Activated naive CD8-positive, alpha-beta T cell treated with anti-CD3 and anti-CD28 coated beads, Interleukin-2, amount 10 ng/mL, durations not matched to agents 7 days and 5 days (primary cell): ENCODE results near the gene RELB. TPM values are rescaled to one million over a fixed set of nuclear protein-coding genes. Genes with fewer than 3 reads are reported as not detected.

ENCODE experiments used
- ATAC-seq: fragments of 150-1000 bp; cut with Tn5 transposase; one replicate; pipeline ENCODE4 v1.10.0; 2021; ENCODE audit warnings: low read depth, moderate library complexity
- POLR2A ChIA-PET: fragments of 350-600 bp; sonication (Branson Sonifier 250); formaldehyde crosslinking; loops from one replicate; lab custom pipeline; 2021; ENCODE audit warnings: antibody characterized with exemption; lab: Charles Lee
- DNase-seq: peaks from one replicate; pipeline ENCODE4 v3.0.0; 2021
- H3K27ac Mint-ChIP-seq: one replicate; pipeline ENCODE4 v1.8.0; 2022; ENCODE audit warnings: mild to moderate bottlenecking, mixed read lengths
- H3K27me3 Mint-ChIP-seq: one replicate; pipeline ENCODE4 v1.8.0; 2022; ENCODE audit warnings: mild to moderate bottlenecking, moderate library complexity, mixed read lengths
- H3K36me3 Mint-ChIP-seq: one replicate; pipeline ENCODE4 v1.8.0; 2021; ENCODE audit warnings: mild to moderate bottlenecking, mixed read lengths
- H3K4me1 Mint-ChIP-seq: one replicate; pipeline ENCODE4 v1.8.0; 2021; ENCODE audit warnings: mixed read lengths
- H3K4me3 Mint-ChIP-seq: one replicate; pipeline ENCODE4 v1.8.0; 2022; ENCODE audit warnings: mild to moderate bottlenecking, moderate library complexity, mixed read lengths
- H3K9me3 Mint-ChIP-seq: one replicate; pipeline ENCODE4 v1.8.0; 2021; ENCODE audit warnings: mixed read lengths
- total RNA-seq, 2 experiments: library from RNA; stranded (reverse); gene quantifications; one replicate each; pipeline ENCODE4 v1.2.3, GENCODE V29; 2021

RELB gene
- total RNA-seq, 2 experiments from 2014 or later: 20.8 to 24.2 TPM

GRCh38 chr19:45016388-45017314, 15.4 kb downstream of the RELB start:
- peaks cover 5% of the 10 kb centered on the region for H3K4me1 Mint-ChIP-seq
- no peak overlapping the region for H3K4me3 Mint-ChIP-seq
- ATAC-seq (peak; percentile 76), DNase-seq (peak; percentile 74)
- no peaks in the 10 kb centered on the region for H3K27me3 Mint-ChIP-seq
- no peaks in the 10 kb centered on the region for H3K36me3 Mint-ChIP-seq
- peak overlapping the region; percentile 27 for H3K27ac Mint-ChIP-seq
- POLR2A ChIA-PET: no interaction called here
- H3K9me3 Mint-ChIP-seq: no peaks in the 10 kb centered on the region

- ATAC-seq (no peak), DNase-seq (no peak)
- Mint-ChIP-seq H3K4me3 (no peak overlapping the region), H3K9me3 (no peaks in the 10 kb centered on the region), H3K27me3 (no peaks in the 10 kb centered on the region), H3K4me1 (peaks cover 5% of the 10 kb centered on the region), H3K36me3 (no peaks in the 10 kb centered on the region), H3K27ac (no peak overlapping the region)
- POLR2A ChIA-PET: no interaction called here
These were observed 17.9 kb downstream of the RELB start for GRCh38 chr19:45019187-45019586.

GRCh38 chr19:45020071-45020470, 18.8 kb downstream of the RELB start:
- no peaks in the 10 kb centered on the region for H3K27me3 Mint-ChIP-seq
- ATAC-seq: no peak
- DNase-seq: no peak
- H3K36me3 Mint-ChIP-seq: no peaks in the 10 kb centered on the region
- POLR2A ChIA-PET: no interaction called here
- H3K4me1 Mint-ChIP-seq: peaks cover 5% of the 10 kb centered on the region
- no peaks in the 10 kb centered on the region for H3K9me3 Mint-ChIP-seq
- H3K4me3 Mint-ChIP-seq: no peak overlapping the region
- no peak overlapping the region for H3K27ac Mint-ChIP-seq

GRCh38 chr19:45021971-45022370, 20.7 kb downstream of the RELB start:
- ATAC-seq (no peak), DNase-seq (no peak)
- Mint-ChIP-seq H3K4me1 (peaks cover 2% of the 10 kb centered on the region), H3K36me3 (no peaks in the 10 kb centered on the region), H3K27me3 (no peaks in the 10 kb centered on the region), H3K27ac (no peak overlapping the region), H3K9me3 (no peaks in the 10 kb centered on the region), H3K4me3 (no peak overlapping the region)
- POLR2A ChIA-PET: no interaction called here

GRCh38 chr19:45023048-45023447, 21.8 kb downstream of the RELB start:
- Mint-ChIP-seq H3K36me3 (no peaks in the 10 kb centered on the region), H3K27ac (no peak overlapping the region)
- DNase-seq: no peak

GRCh38 chr19:45025264-45025663, 24.0 kb downstream of the RELB start:
- Mint-ChIP-seq H3K9me3 (no peaks in the 10 kb centered on the region), H3K4me1 (no peaks in the 10 kb centered on the region), H3K4me3 (no peak overlapping the region), H3K27ac (no peak overlapping the region), H3K27me3 (no peaks in the 10 kb centered on the region), H3K36me3 (no peaks in the 10 kb centered on the region)
- POLR2A ChIA-PET: no interaction called here
- ATAC-seq: no peak
- no peak for DNase-seq

More at GRCh38 chr19:45023048-45023447, 21.8 kb downstream of the RELB start:
- H3K9me3 Mint-ChIP-seq: no peaks in the 10 kb centered on the region
- ATAC-seq: no peak
- H3K27me3 Mint-ChIP-seq: no peaks in the 10 kb centered on the region
- POLR2A ChIA-PET: interaction anchor here (0.7 kb wide), 1 partner anchor 483 kb away, joined by 4 read pairs; no protein-coding TSS in a partner anchor
- H3K4me1 Mint-ChIP-seq: no peaks in the 10 kb centered on the region
- no peak overlapping the region for H3K4me3 Mint-ChIP-seq

GRCh38 chr19:45027371-45027770, 26.1 kb downstream of the RELB start:
- no peaks in the 10 kb centered on the region for H3K27me3 Mint-ChIP-seq
- no peaks in the 10 kb centered on the region for H3K9me3 Mint-ChIP-seq
- peaks cover 8% of the 10 kb centered on the region for H3K36me3 Mint-ChIP-seq
- H3K4me1 Mint-ChIP-seq: no peaks in the 10 kb centered on the region
- H3K27ac Mint-ChIP-seq: no peak overlapping the region
- ATAC-seq: no peak
- no peak overlapping the region for H3K4me3 Mint-ChIP-seq
- DNase-seq: no peak
- POLR2A ChIA-PET: interaction anchor here (3.0 kb wide), 1 partner anchor 12 kb away, joined by 10 read pairs; the partner anchor contains the start of gene CLASRP

GRCh38 chr19:45030825-45031224, 29.6 kb downstream of the RELB start:
- Mint-ChIP-seq H3K4me1 (peaks cover 2% of the 10 kb centered on the region), H3K36me3 (peaks cover 21% of the 10 kb centered on the region), H3K27ac (no peak overlapping the region), H3K4me3 (no peak overlapping the region), H3K9me3 (no peaks in the 10 kb centered on the region), H3K27me3 (no peaks in the 10 kb centered on the region)
- ATAC-seq: no peak
- POLR2A ChIA-PET: no interaction called here
- DNase-seq: no peak

- H3K27me3 Mint-ChIP-seq: no peaks in the 10 kb centered on the region
- H3K27ac Mint-ChIP-seq: no peak overlapping the region
- no peak overlapping the region for H3K4me3 Mint-ChIP-seq
- DNase-seq (no peak), ATAC-seq (no peak)
- peaks cover 2% of the 10 kb centered on the region for H3K4me1 Mint-ChIP-seq
- H3K9me3 Mint-ChIP-seq: no peaks in the 10 kb centered on the region
- POLR2A ChIA-PET: no interaction called here
- peaks cover 21% of the 10 kb centered on the region for H3K36me3 Mint-ChIP-seq
These were observed 31.2 kb downstream of the RELB start for GRCh38 chr19:45032421-45032820.

GRCh38 chr19:45035755-45036154, 34.5 kb downstream of the RELB start:
- no peak overlapping the region for H3K4me3 Mint-ChIP-seq
- H3K36me3 Mint-ChIP-seq: peaks cover 26% of the 10 kb centered on the region
- POLR2A ChIA-PET: no interaction called here

GRCh38 chr19:45037393-45038169, 36.3 kb downstream of the RELB start:
- H3K27me3 Mint-ChIP-seq: no peaks in the 10 kb centered on the region
- peaks cover 31% of the 10 kb centered on the region for H3K36me3 Mint-ChIP-seq
- H3K27ac Mint-ChIP-seq: peak overlapping the region; percentile 61
- no peaks in the 10 kb centered on the region for H3K9me3 Mint-ChIP-seq
- peak overlapping the region; percentile 96 for H3K4me3 Mint-ChIP-seq
- POLR2A ChIA-PET: interaction anchor here (2.0 to 2.3 kb wide), 3 partner anchors 54 to 141 kb away, joined by 5 to 17 read pairs (median 12); partner anchors contain the start of genes BLOC1S3, CLPTM1, PPP1R37 and TRAPPC6A
- no peak for ATAC-seq
- H3K4me1 Mint-ChIP-seq: peaks cover 26% of the 10 kb centered on the region
- no peak for DNase-seq

More at GRCh38 chr19:45035755-45036154, 34.5 kb downstream of the RELB start:
- Mint-ChIP-seq H3K4me1 (peaks cover 17% of the 10 kb centered on the region), H3K9me3 (no peaks in the 10 kb centered on the region), H3K27me3 (no peaks in the 10 kb centered on the region), H3K27ac (no peak overlapping the region)
- ATAC-seq (no peak), DNase-seq (no peak)

- POLR2A ChIA-PET: interaction anchor here (0.6 to 2.3 kb wide), 17 partner anchors 8 to 269 kb away, joined by 3 to 17 read pairs (median 4); partner anchors contain the start of genes BLOC1S3, CLPTM1, PPP1R37 and RELB
- H3K27me3 Mint-ChIP-seq: no peaks in the 10 kb centered on the region
- DNase-seq (peak; percentile 93), ATAC-seq (peak; percentile 92)
- peaks cover 27% of the 10 kb centered on the region for H3K36me3 Mint-ChIP-seq
- peak within 1 kb of the TSS; percentile 96 for H3K4me3 Mint-ChIP-seq
- H3K27ac Mint-ChIP-seq: peak within 1 kb of the TSS; percentile 97
- peaks cover 25% of the 10 kb centered on the region for H3K4me1 Mint-ChIP-seq
- no peaks in the 10 kb centered on the region for H3K9me3 Mint-ChIP-seq
These were observed 37.9 kb downstream of the RELB start, which contains the start of gene CLASRP for GRCh38 chr19:45038931-45039893. TSS of gene CLASRP (plus strand) at chr19:45039045. CDS start at chr19:45040213, 1,168 bp downstream.
